Fibroblast of mammary gland (primary cell): ENCODE results near the gene SUSD5.

Experiments
- DNase-seq: peaks from one replicate; pipeline ENCODE4 v3.0.0-alpha.2; 2010; ENCODE audit warnings: low read depth
- H3K4me3 ChIP-seq: 2 replicates; pipeline ENCODE4 v1.5.1; 2011; ENCODE audit warnings: low read depth, mild to moderate bottlenecking, low read length, moderate library complexity; ENCODE audit not compliant: control insufficient read depth
- CTCF ChIP-seq: conservative IDR thresholded peaks from 2 replicates; pipeline ENCODE4 v1.5.1; 2011; ENCODE audit warnings: low read depth, low read length, inconsistent platforms; ENCODE audit not compliant: control insufficient read depth, insufficient read depth

Gene SUSD5

GRCh38 chr3:33137691-33138090, 80.9 kb downstream of the SUSD5 start:
- no peak for DNase-seq
- no peak for TF ChIP-seq CTCF
- H3K4me3 ChIP-seq = no peak overlapping the region

- no peak overlapping the region for H3K4me3 ChIP-seq
- DNase-seq = peak; percentile 47
- no peak for TF ChIP-seq CTCF
Observed at GRCh38 chr3:33134026-33134625, 84.5 kb downstream of the SUSD5 start.

GRCh38 chr3:33132019-33132360, 86.6 kb downstream of the SUSD5 start:
- no peak for TF ChIP-seq CTCF
- no peak overlapping the region for H3K4me3 ChIP-seq
- DNase-seq = no peak

GRCh38 chr3:33131331-33132018, 87.1 kb downstream of the SUSD5 start:
- H3K4me3 ChIP-seq = no peak overlapping the region
- peak; percentile 64 for TF ChIP-seq CTCF
- DNase-seq = peak; percentile 72

GRCh38 chr3:33130144-33130543, 88.5 kb downstream of the SUSD5 start:
- H3K4me3 ChIP-seq = no peak overlapping the region
- TF ChIP-seq CTCF = no peak
- no peak for DNase-seq

- peak; percentile 24 for DNase-seq
- H3K4me3 ChIP-seq = no peak overlapping the region
- TF ChIP-seq CTCF = no peak
Observed at GRCh38 chr3:33128706-33129105, 89.9 kb downstream of the SUSD5 start.

- no peak for TF ChIP-seq CTCF
- no peak overlapping the region for H3K4me3 ChIP-seq
- no peak for DNase-seq
Observed at GRCh38 chr3:33125840-33126239, 92.8 kb downstream of the SUSD5 start.
